ENCODE measurements around the gene STK36. TPM values are rescaled to one million over a fixed set of nuclear protein-coding genes. Genes with fewer than 3 reads are reported as not detected.
A peak's percentile ranks its signal among the peaks of the same experiment; 100 is the strongest.

The STK36 gene
- polyA plus RNA-seq, 1 experiment, result 53.1 TPM

DNA sequence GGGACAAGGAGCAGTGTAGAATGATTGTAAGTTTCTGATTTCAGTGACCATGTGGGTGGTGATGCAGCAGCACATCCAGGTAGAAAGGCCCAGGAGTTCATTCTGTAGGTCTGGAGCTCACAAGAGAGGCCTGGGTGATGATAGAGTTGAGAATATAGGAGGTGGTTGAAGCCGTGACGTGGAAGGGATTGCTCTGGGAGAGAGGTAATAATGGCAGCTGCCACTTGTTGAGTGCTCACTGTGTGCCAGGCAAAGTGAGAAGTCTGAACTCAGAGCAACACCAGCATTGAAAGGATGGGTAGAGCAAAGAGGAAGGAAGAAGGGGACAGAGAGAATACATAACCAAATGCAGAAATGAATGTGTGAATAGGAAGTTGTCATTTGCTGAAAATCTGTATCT, 42.0 kb downstream of the STK36 start:
- POLR2A ChIA-PET, result no interaction called here
- no peak overlapping the region for H3K27ac ChIP-seq (ENCODE audit: low read depth, low read length)
- H3K27me3 ChIP-seq (ENCODE audit: control insufficient read depth, insufficient read depth, low read length), result no peaks in the 10 kb centered on the region
- TF ChIP-seq CTCF (IDR thresholded peaks at IDR 0.05; ENCODE audit: low read depth, low read length), result no peak
- no peak overlapping the region for H3K4me3 ChIP-seq (ENCODE audit: low read depth, low read length)
- H3K9me3 ChIP-seq (ENCODE audit: control insufficient read depth, insufficient read depth, low read length), result 0 out of 2 replicates have a peak, but pooled peaks cover 2% of the 10 kb centered on the region
- CTCF ChIA-PET, result interaction anchor here (0.8 kb wide), 1 partner anchor 281 kb away, joined by 5 read pairs; no protein-coding TSS in a partner anchor
- DNase-seq (ENCODE audit: low read depth, low spot score), result no peak

GRCh38 chr2:218716070-218716469, 44.2 kb downstream of the STK36 start:
- 0 out of 2 replicates have a peak, but pooled peaks cover under 1% of the 10 kb centered on the region for H3K9me3 ChIP-seq (ENCODE audit: control insufficient read depth, insufficient read depth, low read length)
- no peaks in the 10 kb centered on the region for H3K27me3 ChIP-seq (ENCODE audit: control insufficient read depth, insufficient read depth, low read length)
- CTCF ChIA-PET, result interaction anchor here (0.6 to 1.6 kb wide), 3 partner anchors 29 to 160 kb away, joined by 3 to 4 read pairs (median 3); no protein-coding TSS in a partner anchor
- no peak overlapping the region for H3K4me3 ChIP-seq (ENCODE audit: low read depth, low read length)
- peak; percentile 10 for DNase-seq (ENCODE audit: low read depth, low spot score)
- H3K27ac ChIP-seq (ENCODE audit: low read depth, low read length), result no peak overlapping the region
- POLR2A ChIA-PET, result no interaction called here
- TF ChIP-seq CTCF (IDR thresholded peaks at IDR 0.05; ENCODE audit: low read depth, low read length), result no peak

GRCh38 chr2:218717262-218717661, 45.4 kb downstream of the STK36 start:
- Histone ChIP-seq H3K9me3 (ENCODE audit: control insufficient read depth, insufficient read depth, low read length) (no peaks in the 10 kb centered on the region), H3K4me3 (ENCODE audit: low read depth, low read length) (no peak overlapping the region), H3K27me3 (ENCODE audit: control insufficient read depth, insufficient read depth, low read length) (no peaks in the 10 kb centered on the region), H3K27ac (ENCODE audit: low read depth, low read length) (no peak overlapping the region)
- no peak for TF ChIP-seq CTCF (IDR thresholded peaks at IDR 0.05; ENCODE audit: low read depth, low read length)
- ChIA-PET POLR2A (no interaction called here), CTCF (interaction anchor here (1.2 to 1.4 kb wide), 2 partner anchors 130 to 159 kb away, joined by 3 to 7 read pairs; no protein-coding TSS in a partner anchor)
- no peak for DNase-seq (ENCODE audit: low read depth, low spot score)

DNA sequence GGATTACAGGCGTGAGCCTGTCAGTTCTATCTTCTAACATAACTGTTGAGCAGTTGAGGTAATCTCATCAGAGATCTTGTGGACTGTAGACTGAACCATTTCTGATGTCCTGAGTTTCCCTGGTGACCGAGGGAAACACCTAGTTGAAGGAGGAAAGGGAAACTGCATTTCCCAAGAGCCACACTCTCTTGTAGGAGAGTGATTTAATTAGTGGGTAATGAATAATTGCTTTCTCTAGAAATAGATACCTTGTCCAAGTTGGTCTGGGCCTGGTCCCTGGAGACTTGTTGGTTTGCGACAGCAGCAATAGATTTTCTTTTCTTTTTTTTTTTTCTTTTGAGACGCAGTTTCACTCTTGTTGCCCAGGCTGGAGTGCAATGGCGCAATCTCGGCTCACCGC, 46.2 kb downstream of the STK36 start:
- H3K27me3 ChIP-seq (ENCODE audit: control insufficient read depth, insufficient read depth, low read length), result no peaks in the 10 kb centered on the region
- ChIA-PET CTCF (interaction anchor here (1.4 kb wide), 1 partner anchor 130 kb away, joined by 7 read pairs; no protein-coding TSS in a partner anchor), POLR2A (no interaction called here)
- H3K27ac ChIP-seq (ENCODE audit: low read depth, low read length), result no peak overlapping the region
- H3K4me3 ChIP-seq (ENCODE audit: low read depth, low read length), result no peak overlapping the region
- TF ChIP-seq CTCF (IDR thresholded peaks at IDR 0.05; ENCODE audit: low read depth, low read length), result no peak
- no peak for DNase-seq (ENCODE audit: low read depth, low spot score)
- H3K9me3 ChIP-seq (ENCODE audit: control insufficient read depth, insufficient read depth, low read length), result no peaks in the 10 kb centered on the region

DNA sequence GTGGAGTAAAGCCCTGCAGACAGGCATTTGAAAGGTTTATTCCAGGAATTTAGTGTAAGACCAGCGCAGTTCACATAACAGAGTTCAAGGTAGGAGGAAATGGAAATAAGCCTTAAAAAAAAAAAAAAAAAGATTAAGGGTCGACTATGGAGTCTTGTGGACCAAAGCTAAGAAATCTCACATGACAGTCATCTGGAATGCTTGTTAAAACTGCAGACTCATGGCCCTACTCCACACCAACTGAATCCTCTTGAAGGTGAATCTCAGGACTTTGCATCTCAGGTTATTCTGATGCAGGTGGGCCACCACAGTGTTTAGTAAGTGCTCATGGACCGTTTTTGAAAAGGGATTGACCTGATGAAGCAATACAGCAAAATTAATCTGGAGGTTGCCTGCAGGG, 47.6 kb downstream of the STK36 start:
- POLR2A ChIA-PET, result no interaction called here
- CTCF ChIA-PET, result interaction anchor here (0.6 to 1.5 kb wide), 3 partner anchors 9 to 128 kb away, joined by 3 to 4 read pairs (median 3); no protein-coding TSS in a partner anchor
- H3K9me3 ChIP-seq (ENCODE audit: control insufficient read depth, insufficient read depth, low read length), result no peaks in the 10 kb centered on the region

More for the DNA sequence above, 47.6 kb downstream of the STK36 start:
- no peak overlapping the region for H3K27ac ChIP-seq (ENCODE audit: low read depth, low read length)
- TF ChIP-seq CTCF (IDR thresholded peaks at IDR 0.05; ENCODE audit: low read depth, low read length), result no peak
- H3K4me3 ChIP-seq (ENCODE audit: low read depth, low read length), result no peak overlapping the region
- DNase-seq (ENCODE audit: low read depth, low spot score), result no peak
- H3K27me3 ChIP-seq (ENCODE audit: control insufficient read depth, insufficient read depth, low read length), result no peaks in the 10 kb centered on the region

Data from AG04450 (cell line).